ENCODE results near the gene PHYHD1.

DNA sequence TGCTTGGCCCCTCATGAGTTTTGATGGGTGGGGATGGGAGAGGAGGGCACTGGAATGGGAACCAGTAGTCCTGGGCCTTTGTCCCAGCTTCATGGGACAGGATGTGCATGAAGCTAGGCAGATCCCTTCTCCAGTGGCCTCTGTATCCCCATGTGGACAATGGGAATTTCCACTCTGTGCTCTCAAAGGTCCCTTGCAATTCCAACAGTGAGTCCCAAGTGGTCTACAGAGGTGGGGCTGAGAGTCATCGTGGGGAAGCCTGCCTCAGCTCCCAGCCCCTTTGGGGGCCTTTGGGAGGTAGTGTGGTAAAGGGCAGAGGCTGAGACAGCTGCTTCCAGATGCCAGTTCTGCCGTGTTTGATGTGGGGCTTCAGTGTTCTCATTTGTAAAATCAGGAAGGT, 1.9 kb upstream of the PHYHD1 start:
- TF ChIP-seq, protein P1, sequence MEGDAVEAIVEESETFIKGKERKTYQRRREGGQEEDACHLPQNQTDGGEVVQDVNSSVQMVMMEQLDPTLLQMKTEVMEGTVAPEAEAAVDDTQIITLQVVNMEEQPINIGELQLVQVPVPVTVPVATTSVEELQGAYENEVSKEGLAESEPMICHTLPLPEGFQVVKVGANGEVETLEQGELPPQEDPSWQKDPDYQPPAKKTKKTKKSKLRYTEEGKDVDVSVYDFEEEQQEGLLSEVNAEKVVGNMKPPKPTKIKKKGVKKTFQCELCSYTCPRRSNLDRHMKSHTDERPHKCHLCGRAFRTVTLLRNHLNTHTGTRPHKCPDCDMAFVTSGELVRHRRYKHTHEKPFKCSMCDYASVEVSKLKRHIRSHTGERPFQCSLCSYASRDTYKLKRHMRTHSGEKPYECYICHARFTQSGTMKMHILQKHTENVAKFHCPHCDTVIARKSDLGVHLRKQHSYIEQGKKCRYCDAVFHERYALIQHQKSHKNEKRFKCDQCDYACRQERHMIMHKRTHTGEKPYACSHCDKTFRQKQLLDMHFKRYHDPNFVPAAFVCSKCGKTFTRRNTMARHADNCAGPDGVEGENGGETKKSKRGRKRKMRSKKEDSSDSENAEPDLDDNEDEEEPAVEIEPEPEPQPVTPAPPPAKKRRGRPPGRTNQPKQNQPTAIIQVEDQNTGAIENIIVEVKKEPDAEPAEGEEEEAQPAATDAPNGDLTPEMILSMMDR (IDR thresholded peaks at IDR 0.05) = no peak
- TF ChIP-seq POLR2A (IDR thresholded peaks at IDR 0.05) = no peak
